ENCODE measurements around the gene GRIP2. TPM values are rescaled to one million over a fixed set of nuclear protein-coding genes. Genes with fewer than 3 reads are reported as not detected.
A peak's percentile ranks its signal among the peaks of the same experiment; 100 is the strongest.

GRIP2 gene
- total RNA-seq, 1 donor: 1.7 TPM

DNA sequence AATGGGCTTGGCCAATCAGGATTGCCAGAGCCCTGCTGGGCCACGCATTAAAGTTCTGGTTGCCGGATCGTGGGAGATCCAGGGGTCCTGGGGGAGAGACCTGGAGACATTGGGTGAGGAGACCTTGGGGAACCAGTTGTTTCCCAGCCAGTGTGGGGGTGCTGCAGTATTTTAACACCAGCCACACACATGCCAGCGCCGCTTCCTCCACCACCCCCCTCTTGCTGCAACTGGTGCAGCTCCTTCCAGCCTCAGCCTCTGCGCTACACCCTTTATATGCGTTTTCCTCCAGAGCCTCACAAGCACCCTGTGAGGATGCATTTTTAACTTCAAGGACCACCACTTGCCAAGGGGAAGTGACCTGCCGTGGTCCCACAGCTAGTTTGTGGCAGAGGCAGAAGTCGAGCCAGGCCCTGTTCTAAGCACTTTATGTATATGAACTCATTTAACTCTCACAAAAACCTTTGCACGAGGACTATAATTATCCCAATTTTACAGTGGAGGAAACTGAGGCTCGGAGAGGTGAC lies 29.4 kb upstream of the GRIP2 start:
- DNase-seq (ENCODE audit: low read depth): no peak
- TF ChIP-seq, protein P1, sequence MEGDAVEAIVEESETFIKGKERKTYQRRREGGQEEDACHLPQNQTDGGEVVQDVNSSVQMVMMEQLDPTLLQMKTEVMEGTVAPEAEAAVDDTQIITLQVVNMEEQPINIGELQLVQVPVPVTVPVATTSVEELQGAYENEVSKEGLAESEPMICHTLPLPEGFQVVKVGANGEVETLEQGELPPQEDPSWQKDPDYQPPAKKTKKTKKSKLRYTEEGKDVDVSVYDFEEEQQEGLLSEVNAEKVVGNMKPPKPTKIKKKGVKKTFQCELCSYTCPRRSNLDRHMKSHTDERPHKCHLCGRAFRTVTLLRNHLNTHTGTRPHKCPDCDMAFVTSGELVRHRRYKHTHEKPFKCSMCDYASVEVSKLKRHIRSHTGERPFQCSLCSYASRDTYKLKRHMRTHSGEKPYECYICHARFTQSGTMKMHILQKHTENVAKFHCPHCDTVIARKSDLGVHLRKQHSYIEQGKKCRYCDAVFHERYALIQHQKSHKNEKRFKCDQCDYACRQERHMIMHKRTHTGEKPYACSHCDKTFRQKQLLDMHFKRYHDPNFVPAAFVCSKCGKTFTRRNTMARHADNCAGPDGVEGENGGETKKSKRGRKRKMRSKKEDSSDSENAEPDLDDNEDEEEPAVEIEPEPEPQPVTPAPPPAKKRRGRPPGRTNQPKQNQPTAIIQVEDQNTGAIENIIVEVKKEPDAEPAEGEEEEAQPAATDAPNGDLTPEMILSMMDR (IDR thresholded peaks at IDR 0.05; ENCODE audit: insufficient read depth, low read depth, low read length): no peak

DNA sequence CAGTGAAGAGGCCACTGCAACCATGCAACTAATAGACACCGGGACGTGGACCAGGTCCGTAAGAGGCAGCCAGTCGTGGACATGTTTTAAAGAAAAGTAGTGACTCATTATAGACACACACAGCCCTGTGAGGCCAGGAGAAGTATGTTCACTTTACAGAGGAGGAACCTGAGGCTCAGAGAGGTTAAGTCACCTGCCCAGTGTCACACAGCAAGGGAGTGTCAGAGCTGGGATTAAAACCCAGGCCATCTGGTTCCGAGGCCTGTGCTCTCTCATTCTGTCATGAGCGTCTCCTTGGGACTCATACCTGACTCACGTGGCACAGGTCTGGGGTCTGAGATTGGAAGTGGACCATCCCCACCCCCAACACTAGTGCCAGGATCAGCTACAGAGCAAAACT lies 28.1 kb upstream of the GRIP2 start:
- H3K4me3 ChIP-seq (ENCODE audit: low read depth, low read length): no peak overlapping the region
- DNase-seq (ENCODE audit: low read depth): no peak
- TF ChIP-seq, protein P1 (IDR thresholded peaks at IDR 0.05; ENCODE audit: insufficient read depth, low read depth, low read length): no peak

More for the DNA sequence above, 29.4 kb upstream of the GRIP2 start:
- H3K4me3 ChIP-seq (ENCODE audit: low read depth, low read length): no peak overlapping the region

DNA sequence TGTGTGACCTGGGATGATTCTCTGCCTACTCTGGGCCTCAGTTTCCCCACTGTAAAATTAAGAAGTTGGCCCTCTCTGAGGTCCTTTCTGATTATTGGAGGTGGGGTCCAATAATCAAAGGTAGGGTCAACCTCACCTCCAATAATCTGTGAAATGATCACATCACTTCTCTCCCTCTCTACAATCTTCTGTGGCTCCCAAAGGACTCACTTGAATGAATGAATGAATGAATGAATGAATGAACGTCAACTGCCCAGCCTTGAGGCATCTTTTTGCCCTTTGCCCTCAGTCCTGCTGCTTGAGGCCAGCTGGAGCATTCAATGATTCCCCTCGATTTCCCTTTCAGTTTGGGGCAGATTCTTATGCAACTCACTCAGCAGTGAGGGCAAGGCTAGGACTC lies 26.7 kb upstream of the GRIP2 start:
- no peak overlapping the region for H3K4me3 ChIP-seq (ENCODE audit: low read depth, low read length)
- DNase-seq (ENCODE audit: low read depth): no peak
- TF ChIP-seq, protein P1 (IDR thresholded peaks at IDR 0.05; ENCODE audit: insufficient read depth, low read depth, low read length): no peak

GRCh38 chr3:14565868-14566588 lies 25.9 kb upstream of the GRIP2 start:
- DNase-seq (ENCODE audit: low read depth): peak; percentile 6
- TF ChIP-seq, protein P1 (IDR thresholded peaks at IDR 0.05; ENCODE audit: insufficient read depth, low read depth, low read length): no peak
- no peak overlapping the region for H3K4me3 ChIP-seq (ENCODE audit: low read depth, low read length)

DNA sequence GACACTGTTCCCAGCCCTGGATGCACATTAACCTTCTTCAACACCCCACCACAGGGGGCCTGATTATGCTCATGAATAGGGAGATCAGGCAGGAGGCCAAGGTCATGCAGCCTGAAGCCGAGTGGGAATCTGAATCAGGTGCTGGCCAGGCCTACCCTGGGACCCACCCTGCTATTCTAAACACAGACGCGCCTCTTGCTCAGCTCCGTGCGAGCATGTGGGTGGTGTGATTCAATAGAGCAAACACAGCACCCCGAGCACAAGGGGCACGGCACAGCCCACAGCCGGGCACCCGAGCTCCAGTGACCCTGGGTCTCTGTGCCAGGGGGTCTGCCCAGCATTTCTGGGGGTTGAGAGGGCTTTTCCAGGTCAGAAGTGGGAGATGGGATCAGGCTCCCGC lies 24.6 kb upstream of the GRIP2 start:
- H3K4me3 ChIP-seq (ENCODE audit: low read depth, low read length): no peak overlapping the region
- TF ChIP-seq, protein P1 (IDR thresholded peaks at IDR 0.05; ENCODE audit: insufficient read depth, low read depth, low read length): no peak
- no peak for DNase-seq (ENCODE audit: low read depth)

DNA sequence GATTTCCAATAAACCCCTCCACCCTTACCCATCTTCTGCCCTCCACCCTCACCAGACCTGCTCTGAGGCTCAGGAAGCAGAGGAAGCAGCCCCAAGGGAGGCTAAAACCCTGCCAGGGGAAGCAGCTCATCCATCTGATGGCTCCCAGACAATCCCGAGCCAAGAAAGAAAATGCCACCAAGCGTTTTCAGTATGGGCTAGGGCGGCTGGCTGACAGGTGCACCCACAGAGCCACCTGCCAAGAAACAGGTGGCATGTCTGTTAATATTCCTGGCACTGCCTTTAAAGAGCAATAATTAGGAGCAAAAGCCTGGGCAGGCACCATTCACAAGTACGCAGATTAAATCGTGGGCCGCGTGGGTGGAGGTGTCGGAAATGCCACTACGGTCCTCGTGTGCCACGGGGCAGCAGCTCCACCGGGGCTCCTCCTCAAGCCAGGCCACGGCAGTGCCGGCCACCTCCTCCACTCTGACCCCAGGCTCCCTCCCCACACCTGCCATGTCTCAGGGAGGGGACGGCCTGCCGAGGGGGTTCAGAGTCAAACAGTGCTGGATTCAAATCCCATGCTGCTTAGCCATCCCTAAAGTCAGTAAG lies 23.9 kb upstream of the GRIP2 start:
- H3K4me3 ChIP-seq (ENCODE audit: low read depth, low read length): no peak overlapping the region
- DNase-seq (ENCODE audit: low read depth): no peak
- TF ChIP-seq, protein P1 (IDR thresholded peaks at IDR 0.05; ENCODE audit: insufficient read depth, low read depth, low read length): no peak

Data from fibroblast of villous mesenchyme (primary cell).